Measurements from ENCODE around the gene CCNDBP1. TPM values are rescaled to one million over a fixed set of nuclear protein-coding genes. Genes with fewer than 3 reads are reported as not detected.
A peak's percentile ranks its signal among the peaks of the same experiment; 100 is the strongest.
"Not testable (repeated sequence)": the region's sequence is repeated elsewhere in the genome, so short reads cannot be mapped to it uniquely, and the experiment has no call there.

The CCNDBP1 gene
- total and polyA plus RNA-seq, 3 donors from 2014 or later = 60.5 to 83.6 (median 63.7) TPM

GRCh38 chr15:43219929-43220928 lies 35.0 kb downstream of the CCNDBP1 start:
- intact Hi-C loops (cut with DNase I; ENCODE audit: low total_unique reads) = no loop called here
- WGBS, 2 donors = 80 to 81% methylated on average over 16 of the region's 16 CpGs
- H3K9me3 ChIP-seq = no peaks in the 10 kb centered on the region

GRCh38 chr15:43220991-43221403 lies 35.8 kb downstream of the CCNDBP1 start, which contains the start of gene EPB42:
Gene EPB42 (minus strand): TSS chr15:43221018. CDS start chr15:43220825, 193 bp downstream.
- no peak for DNase-seq
- no peak for TF ChIP-seq POLR2A (IDR thresholded peaks at IDR 0.05)
- TF ChIP-seq, protein P1, sequence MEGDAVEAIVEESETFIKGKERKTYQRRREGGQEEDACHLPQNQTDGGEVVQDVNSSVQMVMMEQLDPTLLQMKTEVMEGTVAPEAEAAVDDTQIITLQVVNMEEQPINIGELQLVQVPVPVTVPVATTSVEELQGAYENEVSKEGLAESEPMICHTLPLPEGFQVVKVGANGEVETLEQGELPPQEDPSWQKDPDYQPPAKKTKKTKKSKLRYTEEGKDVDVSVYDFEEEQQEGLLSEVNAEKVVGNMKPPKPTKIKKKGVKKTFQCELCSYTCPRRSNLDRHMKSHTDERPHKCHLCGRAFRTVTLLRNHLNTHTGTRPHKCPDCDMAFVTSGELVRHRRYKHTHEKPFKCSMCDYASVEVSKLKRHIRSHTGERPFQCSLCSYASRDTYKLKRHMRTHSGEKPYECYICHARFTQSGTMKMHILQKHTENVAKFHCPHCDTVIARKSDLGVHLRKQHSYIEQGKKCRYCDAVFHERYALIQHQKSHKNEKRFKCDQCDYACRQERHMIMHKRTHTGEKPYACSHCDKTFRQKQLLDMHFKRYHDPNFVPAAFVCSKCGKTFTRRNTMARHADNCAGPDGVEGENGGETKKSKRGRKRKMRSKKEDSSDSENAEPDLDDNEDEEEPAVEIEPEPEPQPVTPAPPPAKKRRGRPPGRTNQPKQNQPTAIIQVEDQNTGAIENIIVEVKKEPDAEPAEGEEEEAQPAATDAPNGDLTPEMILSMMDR (IDR thresholded peaks at IDR 0.05) = no peak
- H3K4me3 ChIP-seq = no peak within 1 kb of the TSS
- H3K27ac ChIP-seq = no peak within 1 kb of the TSS
- WGBS, 2 donors = 46 to 53% methylated on average over 3 of the region's 3 CpGs
- H3K9me3 ChIP-seq = no peaks in the 10 kb centered on the region
- no peaks in the 10 kb centered on the region for H3K4me1 ChIP-seq
- intact Hi-C loops (cut with DNase I; ENCODE audit: low total_unique reads) = no loop called here
- no peaks in the 10 kb centered on the region for H3K36me3 ChIP-seq (ENCODE audit: low read depth, missing control alignments)
- no peaks in the 10 kb centered on the region for H3K27me3 ChIP-seq

More at GRCh38 chr15:43219929-43220928, 35.0 kb downstream of the CCNDBP1 start:
- DNase-seq = no peak
- Histone ChIP-seq H3K36me3 (ENCODE audit: low read depth, missing control alignments) (no peaks in the 10 kb centered on the region), H3K4me3 (no peak overlapping the region), H3K4me1 (no peaks in the 10 kb centered on the region), H3K27ac (no peak overlapping the region), H3K27me3 (no peaks in the 10 kb centered on the region)
- no peak for TF ChIP-seq POLR2A (IDR thresholded peaks at IDR 0.05)
- TF ChIP-seq, protein P1 (IDR thresholded peaks at IDR 0.05) = no peak

GRCh38 chr15:43221422-43221821 lies 36.2 kb downstream of the CCNDBP1 start:
- intact Hi-C loops (cut with DNase I; ENCODE audit: low total_unique reads) = no loop called here
- 68 to 81% methylated on average over 1 of the region's 1 CpG for WGBS, 2 donors

GRCh38 chr15:43225201-43225949 lies 40.2 kb downstream of the CCNDBP1 start:
- Histone ChIP-seq H3K27ac (no peak overlapping the region), H3K36me3 (ENCODE audit: low read depth, missing control alignments) (no peaks in the 10 kb centered on the region), H3K4me1 (peaks cover 5% of the 10 kb centered on the region), H3K9me3 (no peaks in the 10 kb centered on the region), H3K4me3 (peak overlapping the region; percentile 45 to 50), H3K27me3 (no peaks in the 10 kb centered on the region)
- DNase-seq = peak; percentile 67
- intact Hi-C loops (cut with DNase I; ENCODE audit: low total_unique reads) = no loop called here
- TF ChIP-seq, protein P1 (IDR thresholded peaks at IDR 0.05) = peak; percentile 43 to 57 (median 56)
- TF ChIP-seq POLR2A (IDR thresholded peaks at IDR 0.05) = no peak
- 36 to 37% methylated on average over 15 to 16 of the region's 16 CpGs for WGBS, 2 donors

More at GRCh38 chr15:43221422-43221821, 36.2 kb downstream of the CCNDBP1 start:
- H3K27me3 ChIP-seq = no peaks in the 10 kb centered on the region
- TF ChIP-seq POLR2A (IDR thresholded peaks at IDR 0.05) = no peak
- TF ChIP-seq, protein P1 (IDR thresholded peaks at IDR 0.05) = no peak
- no peak for DNase-seq
- H3K27ac ChIP-seq = no peak overlapping the region
- H3K4me3 ChIP-seq = no peak overlapping the region
- H3K9me3 ChIP-seq = no peaks in the 10 kb centered on the region
- H3K4me1 ChIP-seq = no peaks in the 10 kb centered on the region
- H3K36me3 ChIP-seq (ENCODE audit: low read depth, missing control alignments) = no peaks in the 10 kb centered on the region

DNA sequence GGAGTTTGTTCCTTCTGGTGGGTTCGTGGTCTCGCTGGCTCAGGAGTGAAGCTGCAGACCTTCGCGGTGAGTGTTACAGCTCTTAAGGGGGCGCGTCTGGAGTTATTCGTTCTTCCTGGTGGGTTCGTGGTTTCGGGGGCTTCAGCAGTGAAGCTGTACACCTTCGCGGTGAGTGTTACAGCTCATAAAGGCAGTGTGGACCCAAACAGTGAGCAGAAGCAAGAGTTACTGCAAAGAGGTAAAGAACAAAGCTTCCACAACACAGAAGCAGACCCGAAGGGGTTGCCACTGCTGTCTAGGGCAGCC lies 40.7 kb downstream of the CCNDBP1 start:
- intact Hi-C loops (cut with DNase I; ENCODE audit: low total_unique reads); H3K36me3 ChIP-seq (ENCODE audit: low read depth, missing control alignments); H3K27me3 ChIP-seq; H3K27ac ChIP-seq; H3K4me1 ChIP-seq; H3K9me3 ChIP-seq: not testable (repeated sequence)
- peak overlapping the region; percentile 45 to 50 for H3K4me3 ChIP-seq
- DNase-seq = peak; percentile 64
- WGBS, 2 donors = 75 to 76% methylated on average over 12 of the region's 12 CpGs

Measured in testis (tissue), 3 donors.